Keratinocyte (primary cell): ENCODE results near the gene FAM163A.

Source experiments
- CTCF ChIP-seq, 3 experiments: IDR thresholded peaks in 1 of 3; conservative IDR thresholded peaks in 1 of 3; optimal IDR thresholded peaks in 1 of 3; 2 replicates in 2 of 3; 3 replicates in 1 of 3; pipeline versions ENCODE3 to v1.5.1; 2011; ENCODE audit warnings: low read length in 3 of 3, mild to moderate bottlenecking in 3 of 3, moderate library complexity in 2 of 3, control low read depth in 1 of 3, inconsistent platforms in 1 of 3; ENCODE audit not compliant: insufficient read depth in 2 of 3; ENCODE audit errors: extremely low read depth in 1 of 3
- EZH2 ChIP-seq: IDR thresholded peaks from one replicate; pipeline ENCODE4 v1.6.1; 2012; ENCODE audit warnings: inconsistent platforms, mild to moderate bottlenecking, low read length, moderate library complexity

GRCh38 chr1:179708434-179709195, 34.5 kb upstream of the FAM163A start:
- TF ChIP-seq CTCF (optimal IDR thresholded peaks at IDR 0.05 in 1 of 3, IDR thresholded peaks at IDR 0.05 in 1 of 3, conservative IDR thresholded peaks at IDR 0.05 in 1 of 3; ENCODE audit: extremely low read depth in 1 of 3, insufficient read depth in 2 of 3, low read length in 3 of 3) (no peak), EZH2 (no peak)
